ENCODE data around the gene IFNA14. TPM values are rescaled to one million over a fixed set of nuclear protein-coding genes. Genes with fewer than 3 reads are reported as not detected.
"Not testable (repeated sequence)": the region's sequence is repeated elsewhere in the genome, so short reads cannot be mapped to it uniquely, and the experiment has no call there.

Gene IFNA14
- total RNA-seq, 1 experiment from 2014 or later: not detected

DNA sequence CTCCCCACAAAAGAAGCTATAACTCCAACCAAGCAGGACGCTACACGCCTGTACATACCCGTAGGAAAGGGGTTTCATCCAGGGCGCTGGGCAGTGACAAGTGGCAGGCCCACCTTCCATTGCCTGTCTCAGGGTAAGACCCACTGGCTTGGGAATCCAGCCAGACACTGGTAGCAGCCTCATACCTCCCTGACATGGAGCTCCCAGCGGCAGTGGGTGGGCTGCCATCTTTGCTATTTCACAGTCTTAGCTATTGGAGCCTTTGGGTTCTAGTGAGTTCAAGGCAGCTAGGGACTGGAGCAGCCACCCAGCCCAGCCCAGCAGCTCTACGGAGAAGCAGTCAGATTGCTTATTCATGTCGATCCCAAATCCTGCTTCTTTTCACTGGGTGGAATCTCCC is 29.5 kb downstream of the IFNA14 start:
- Mint-ChIP-seq H3K4me1 (peaks cover 0 to 6% of the 10 kb centered on the region in 2 experiments; a peak in 2 of 4 replicates), H3K27me3 (ENCODE audit: low read depth) (peaks cover 4% of the 10 kb centered on the region), H3K9me3 (no peaks in the 10 kb centered on the region), H3K27ac (no peak overlapping the region), H3K36me3 (ENCODE audit: insufficient read depth in 1 of 3, low read depth in 3 of 3) (no peaks in the 10 kb centered on the region), H3K4me3 (no peak overlapping the region)
- TF ChIP-seq, protein P1, sequence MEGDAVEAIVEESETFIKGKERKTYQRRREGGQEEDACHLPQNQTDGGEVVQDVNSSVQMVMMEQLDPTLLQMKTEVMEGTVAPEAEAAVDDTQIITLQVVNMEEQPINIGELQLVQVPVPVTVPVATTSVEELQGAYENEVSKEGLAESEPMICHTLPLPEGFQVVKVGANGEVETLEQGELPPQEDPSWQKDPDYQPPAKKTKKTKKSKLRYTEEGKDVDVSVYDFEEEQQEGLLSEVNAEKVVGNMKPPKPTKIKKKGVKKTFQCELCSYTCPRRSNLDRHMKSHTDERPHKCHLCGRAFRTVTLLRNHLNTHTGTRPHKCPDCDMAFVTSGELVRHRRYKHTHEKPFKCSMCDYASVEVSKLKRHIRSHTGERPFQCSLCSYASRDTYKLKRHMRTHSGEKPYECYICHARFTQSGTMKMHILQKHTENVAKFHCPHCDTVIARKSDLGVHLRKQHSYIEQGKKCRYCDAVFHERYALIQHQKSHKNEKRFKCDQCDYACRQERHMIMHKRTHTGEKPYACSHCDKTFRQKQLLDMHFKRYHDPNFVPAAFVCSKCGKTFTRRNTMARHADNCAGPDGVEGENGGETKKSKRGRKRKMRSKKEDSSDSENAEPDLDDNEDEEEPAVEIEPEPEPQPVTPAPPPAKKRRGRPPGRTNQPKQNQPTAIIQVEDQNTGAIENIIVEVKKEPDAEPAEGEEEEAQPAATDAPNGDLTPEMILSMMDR (conservative IDR thresholded peaks at IDR 0.05): no peak
- Histone ChIP-seq H4K20me1 (ENCODE audit: control insufficient read depth, insufficient read depth, insufficient read length) (no peaks in the 10 kb centered on the region), H2BK12ac (ENCODE audit: insufficient read length, low read depth, low read length) (no peak overlapping the region), H2BK20ac (ENCODE audit: low read depth, low read length, poor library complexity, severe bottlenecking) (no peak overlapping the region), H4K8ac (replicated peaks; ENCODE audit: insufficient read length, low read depth, low read length) (no peak overlapping the region), H3K4me2 (ENCODE audit: insufficient read depth, insufficient read length, low read length) (no peak overlapping the region), H2BK15ac (ENCODE audit: low read depth, low read length) (no peak overlapping the region), H3K9me3 (ENCODE audit: control insufficient read depth, low read depth, low read length) (no peaks in the 10 kb centered on the region), H3K79me1 (ENCODE audit: insufficient read depth, low read depth, low read length, poor library complexity, severe bottlenecking) (no peaks in the 10 kb centered on the region), H3T11ph (ENCODE audit: low read length) (no peak overlapping the region), H3K56ac (ENCODE audit: insufficient read length, low read depth, low read length) (no peak overlapping the region), H3K4me1 (ENCODE audit: insufficient read depth, low read length) (no peaks in the 10 kb centered on the region), H4K5ac (ENCODE audit: insufficient read length, low read depth, low read length) (no peak overlapping the region), H3K27me3 (ENCODE audit: insufficient read depth, low read length) (no peaks in the 10 kb centered on the region), H3K27ac (ENCODE audit: insufficient read length, low read depth, low read length) (no peak overlapping the region), H3K4ac (ENCODE audit: low read depth, low read length) (no peak overlapping the region), H2BK5ac (ENCODE audit: insufficient read length, low read length) (no peak overlapping the region), H3K23me2 (ENCODE audit: insufficient read length, low read depth, low read length, poor library complexity, severe bottlenecking) (no peaks in the 10 kb centered on the region), H3K14ac (ENCODE audit: insufficient read depth, low read length) (no peak overlapping the region), H3K23ac (ENCODE audit: insufficient read length, low read depth, low read length) (no peak overlapping the region), H4K91ac (ENCODE audit: insufficient read length, low read depth, low read length) (no peak overlapping the region), H3K9ac (ENCODE audit: extremely low read depth, insufficient read length, low read length) (no peak overlapping the region), H2BK120ac (ENCODE audit: low read depth, low read length, poor library complexity, severe bottlenecking) (no peak overlapping the region), H2AK5ac (ENCODE audit: insufficient read length, low read length) (no peak overlapping the region), H3K79me2 (ENCODE audit: insufficient read depth, low read length) (no peaks in the 10 kb centered on the region), H2AFZ (ENCODE audit: low read length) (no peak overlapping the region), H3K18ac (ENCODE audit: insufficient read length, low read depth, low read length) (no peak overlapping the region)
- DNase-seq: no peak
- no CpG with 5 or more reads among the region's 7 CpGs for WGBS (ENCODE audit: extremely low coverage, insufficient read length, low lambda C conversion rate)

DNA sequence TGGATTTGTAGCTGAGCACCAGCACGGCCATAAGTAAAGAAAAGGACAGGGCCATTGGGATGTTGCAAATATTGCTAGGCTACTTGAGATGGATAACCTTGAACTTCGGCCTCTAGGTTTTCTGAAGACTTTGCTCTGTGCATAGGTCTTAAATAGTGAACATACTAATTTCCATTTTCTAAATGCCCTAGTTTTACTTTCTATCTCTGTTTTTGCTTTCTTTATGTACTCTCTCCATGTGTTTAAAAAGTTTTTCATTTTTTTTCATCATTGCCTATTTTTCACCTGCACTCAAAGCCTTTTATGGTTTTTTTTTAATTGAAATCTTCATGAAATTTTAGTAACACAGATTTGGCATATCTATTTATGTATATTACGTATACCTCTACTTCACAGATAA is 32.8 kb downstream of the IFNA14 start, which contains the start of gene IFNA10:
Gene IFNA10, minus strand, starts transcription at position 101 of the 400 bp plus-strand sequence. Its CDS starts 46 bp downstream, at position 55.
- not testable (repeated sequence) for H3K18ac ChIP-seq (ENCODE audit: insufficient read length, low read depth, low read length); H2AK5ac ChIP-seq (ENCODE audit: insufficient read length, low read length); H3K79me1 ChIP-seq (ENCODE audit: insufficient read depth, low read depth, low read length, poor library complexity, severe bottlenecking); H3K9ac ChIP-seq (ENCODE audit: extremely low read depth, insufficient read length, low read length); H2BK20ac ChIP-seq (ENCODE audit: low read depth, low read length, poor library complexity, severe bottlenecking); H3K27me3 Mint-ChIP-seq (ENCODE audit: low read depth); H4K8ac ChIP-seq (replicated peaks; ENCODE audit: insufficient read length, low read depth, low read length); H2AFZ ChIP-seq (ENCODE audit: low read length); H3K4me3 Mint-ChIP-seq; H3K56ac ChIP-seq (ENCODE audit: insufficient read length, low read depth, low read length); H4K5ac ChIP-seq (ENCODE audit: insufficient read length, low read depth, low read length); H3K27ac ChIP-seq (ENCODE audit: insufficient read length, low read depth, low read length); H3K23me2 ChIP-seq (ENCODE audit: insufficient read length, low read depth, low read length, poor library complexity, severe bottlenecking); H4K20me1 ChIP-seq (ENCODE audit: control insufficient read depth, insufficient read depth, insufficient read length); H3K14ac ChIP-seq (ENCODE audit: insufficient read depth, low read length); H4K91ac ChIP-seq (ENCODE audit: insufficient read length, low read depth, low read length); H3K9me3 Mint-ChIP-seq; H2BK120ac ChIP-seq (ENCODE audit: low read depth, low read length, poor library complexity, severe bottlenecking); H3K79me2 ChIP-seq (ENCODE audit: insufficient read depth, low read length); H3K4me2 ChIP-seq (ENCODE audit: insufficient read depth, insufficient read length, low read length); H2BK5ac ChIP-seq (ENCODE audit: insufficient read length, low read length); DNase-seq; H2BK15ac ChIP-seq (ENCODE audit: low read depth, low read length); H3K27ac Mint-ChIP-seq; H2BK12ac ChIP-seq (ENCODE audit: insufficient read length, low read depth, low read length); H3K4ac ChIP-seq (ENCODE audit: low read depth, low read length); H3K27me3 ChIP-seq (ENCODE audit: insufficient read depth, low read length); H3T11ph ChIP-seq (ENCODE audit: low read length); H3K36me3 Mint-ChIP-seq (ENCODE audit: insufficient read depth in 1 of 3, low read depth in 3 of 3); H3K23ac ChIP-seq (ENCODE audit: insufficient read length, low read depth, low read length); H3K9me3 ChIP-seq (ENCODE audit: control insufficient read depth, low read depth, low read length); H3K4me1 ChIP-seq (ENCODE audit: insufficient read depth, low read length); H3K4me1 Mint-ChIP-seq
- no CpG with 5 or more reads among the region's 3 CpGs for WGBS (ENCODE audit: extremely low coverage, insufficient read length, low lambda C conversion rate)
